Small intestine (tissue), 7 donors: ENCODE measurements around the gene DNAH8. TPM values are rescaled to one million over a fixed set of nuclear protein-coding genes. Genes with fewer than 3 reads are reported as not detected.

Experiments
- DNase-seq, 2 donors: peaks; one replicate each; pipeline versions ENCODE4 v3.0.0 to v3.0.0-alpha.2; 2013
- FAIRE-seq: peaks from 2 replicates; lab custom pipeline; 2012; peaks lifted over from hg19 to GRCh38; lab: Jason Lieb, UNC
- H3K27ac ChIP-seq, 3 donors: one replicate each; pipeline ENCODE4 v1.5.1; 2013; ENCODE audit warnings: low read length in 2 of 3, mild to moderate bottlenecking in 2 of 3, control low read depth in 1 of 3, inconsistent platforms in 1 of 3, low read depth in 1 of 3, moderate library complexity in 1 of 3
- H3K27me3 ChIP-seq, 3 donors: one replicate each; pipeline ENCODE4 v1.6.1; 2013; ENCODE audit warnings: low read length in 3 of 3, inconsistent platforms in 1 of 3; ENCODE audit not compliant: control insufficient read depth in 3 of 3, insufficient read depth in 3 of 3
- H3K36me3 ChIP-seq, 3 donors: one replicate each; pipeline ENCODE4 v1.6.1; 2013; ENCODE audit warnings: low read length in 3 of 3, inconsistent platforms in 1 of 3, low read depth in 1 of 3, mild to moderate bottlenecking in 1 of 3, moderate library complexity in 1 of 3; ENCODE audit not compliant: control insufficient read depth in 3 of 3, insufficient read depth in 2 of 3
- H3K4me1 ChIP-seq, 3 donors: one replicate each; pipeline ENCODE4 v1.6.1; 2013; ENCODE audit warnings: low read length in 2 of 3, inconsistent platforms in 1 of 3, low read depth in 1 of 3, mild to moderate bottlenecking in 1 of 3, moderate library complexity in 1 of 3; ENCODE audit not compliant: control insufficient read depth in 3 of 3, insufficient read depth in 2 of 3
- H3K4me3 ChIP-seq, 3 donors: one replicate each; pipeline ENCODE4 v1.5.1; 2013; ENCODE audit warnings: low read length in 3 of 3, control low read depth in 1 of 3, inconsistent platforms in 1 of 3, low read depth in 1 of 3, mild to moderate bottlenecking in 1 of 3, moderate library complexity in 1 of 3
- H3K9me3 ChIP-seq, 2 donors: one replicate each; pipeline ENCODE4 v1.6.1; 2013; ENCODE audit warnings: low read depth in 1 of 2, low read length in 1 of 2; ENCODE audit not compliant: control insufficient read depth in 2 of 2, insufficient read depth in 1 of 2
- WGBS, 3 donors: extraction: QIAGEN DNeasy Blood & Tissue Kit; methylation state at CpG; one replicate each; pipeline ENCODE4 v1.1.7; 2013; 5-methylcytosine and 5-hydroxymethylcytosine counted together
- polyA plus RNA-seq, 4 donors: library from polyadenylated mRNA; stranded (reverse) in 3 of 4; unstranded in 1 of 4; fragments of 200-250 nt in 3 of 4; fragments of 120-200 nt in 1 of 4; gene quantifications; one replicate each; pipeline versions ENCODE4 v1.2.1 to v1.2.3, GENCODE V29; 2013
- donor health status: healthy with polysubstance abuse.
- donor health status: control.
- donor health status: control.
- donor health status: Bipolar disorder and iron deficiency.
- donor health status: healthy.

DNAH8 gene
- polyA plus RNA-seq, 4 donors: under 0.01 to 0.01 (median 0.01) TPM; not detected in 1

- no peak for FAIRE-seq
- WGBS, 3 donors: 71 to 81% (median 80%) methylated on average over 3 of the region's 3 CpGs
- DNase-seq: peak; percentile 15 to 18
These were observed 58.2 kb downstream of the DNAH8 start for GRCh38 chr6:38773338-38773737.

DNA sequence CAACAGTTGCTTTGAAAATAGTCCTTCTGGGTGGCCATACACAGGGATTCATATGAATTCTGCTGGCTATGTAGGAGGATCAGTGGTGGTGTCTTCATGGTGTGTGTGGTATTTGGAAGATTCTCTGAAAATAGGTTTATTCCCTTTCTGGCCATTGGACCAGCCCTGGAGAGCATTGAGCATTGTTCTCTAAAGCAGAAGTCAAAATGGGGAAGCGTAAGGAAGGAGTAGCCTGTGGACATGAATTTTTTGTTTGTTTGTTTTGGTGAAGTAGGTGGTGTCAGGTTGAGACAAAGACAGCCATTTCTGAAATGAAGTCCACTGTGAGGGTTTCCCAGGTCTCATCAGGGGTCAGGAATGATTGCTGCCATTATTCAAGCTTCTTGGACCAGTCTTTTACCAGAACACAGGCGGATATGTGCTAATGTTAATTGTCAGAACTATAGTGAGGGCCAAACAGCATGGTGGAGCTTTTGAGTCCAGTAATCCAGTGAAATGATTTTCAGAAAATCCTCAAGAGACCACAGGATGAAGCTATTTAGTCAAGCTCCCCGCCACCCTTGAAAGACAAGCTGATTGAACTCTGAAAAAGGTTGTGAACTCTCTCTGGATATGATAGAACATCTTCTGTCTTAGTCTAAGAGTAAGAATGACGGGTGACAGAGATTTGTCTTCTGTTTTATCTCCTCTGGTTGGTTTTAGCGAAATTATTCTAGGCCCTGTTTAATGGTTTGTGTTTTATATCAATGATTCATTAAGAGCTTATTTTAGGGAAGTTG, 60.0 kb downstream of the DNAH8 start:
- Histone ChIP-seq H3K36me3 (no peaks in the 10 kb centered on the region), H3K27me3 (peaks cover 0 to 3% (median 0%) of the 10 kb centered on the region in 3 donors), H3K4me3 (no peak overlapping the region), H3K4me1 (no peaks in the 10 kb centered on the region), H3K9me3 (no peaks in the 10 kb centered on the region), H3K27ac (no peak overlapping the region)
- DNase-seq: no peak
- 83 to 87% (median 84%) methylated on average over 5 of the region's 5 CpGs for WGBS, 3 donors
- FAIRE-seq: no peak

More at GRCh38 chr6:38773338-38773737, 58.2 kb downstream of the DNAH8 start:
- Histone ChIP-seq H3K36me3 (no peaks in the 10 kb centered on the region), H3K9me3 (peaks cover 0 to under 1% of the 10 kb centered on the region in 2 donors), H3K4me1 (no peaks in the 10 kb centered on the region), H3K4me3 (no peak overlapping the region), H3K27ac (no peak overlapping the region), H3K27me3 (no peaks in the 10 kb centered on the region)

GRCh38 chr6:38775870-38776269, 60.8 kb downstream of the DNAH8 start:
- FAIRE-seq (no peak), DNase-seq (no peak)
- no peaks in the 10 kb centered on the region for H3K9me3 ChIP-seq
- no peaks in the 10 kb centered on the region for H3K36me3 ChIP-seq
- no peak overlapping the region for H3K4me3 ChIP-seq
- 87 to 100% (median 97%) methylated on average over 1 of the region's 1 CpG for WGBS, 3 donors
- peaks cover 0 to 3% (median 0%) of the 10 kb centered on the region in 3 donors for H3K27me3 ChIP-seq
- H3K27ac ChIP-seq: no peak overlapping the region
- no peaks in the 10 kb centered on the region for H3K4me1 ChIP-seq

DNA sequence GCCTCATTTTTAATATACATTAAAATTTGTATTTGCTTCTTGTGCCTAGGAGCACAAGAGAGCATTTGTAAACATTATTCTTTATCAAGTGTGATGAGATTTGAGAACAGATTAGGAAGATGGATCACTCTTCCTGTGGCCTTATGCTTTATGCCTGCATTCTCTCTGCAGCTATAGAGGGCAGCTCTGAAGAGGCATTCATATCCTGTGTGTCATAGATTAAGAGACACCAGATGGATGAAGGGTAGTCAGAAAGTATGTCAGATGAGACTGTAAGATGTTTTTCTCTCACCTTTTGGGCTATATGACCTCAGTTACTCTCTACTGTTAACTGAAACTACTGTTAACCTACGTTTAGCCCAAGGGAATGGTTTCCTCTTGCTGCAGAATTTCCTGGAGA, 61.4 kb downstream of the DNAH8 start:
- H3K36me3 ChIP-seq: no peaks in the 10 kb centered on the region
- no peaks in the 10 kb centered on the region for H3K4me1 ChIP-seq
- 41 to 62% (median 41%) methylated on average over 1 of the region's 1 CpG for WGBS, 3 donors
- H3K4me3 ChIP-seq: no peak overlapping the region
- DNase-seq (no peak), FAIRE-seq (no peak)
- H3K27ac ChIP-seq: no peak overlapping the region
- peaks cover 0 to 3% (median 0%) of the 10 kb centered on the region in 3 donors for H3K27me3 ChIP-seq
- H3K9me3 ChIP-seq: no peaks in the 10 kb centered on the region

DNA sequence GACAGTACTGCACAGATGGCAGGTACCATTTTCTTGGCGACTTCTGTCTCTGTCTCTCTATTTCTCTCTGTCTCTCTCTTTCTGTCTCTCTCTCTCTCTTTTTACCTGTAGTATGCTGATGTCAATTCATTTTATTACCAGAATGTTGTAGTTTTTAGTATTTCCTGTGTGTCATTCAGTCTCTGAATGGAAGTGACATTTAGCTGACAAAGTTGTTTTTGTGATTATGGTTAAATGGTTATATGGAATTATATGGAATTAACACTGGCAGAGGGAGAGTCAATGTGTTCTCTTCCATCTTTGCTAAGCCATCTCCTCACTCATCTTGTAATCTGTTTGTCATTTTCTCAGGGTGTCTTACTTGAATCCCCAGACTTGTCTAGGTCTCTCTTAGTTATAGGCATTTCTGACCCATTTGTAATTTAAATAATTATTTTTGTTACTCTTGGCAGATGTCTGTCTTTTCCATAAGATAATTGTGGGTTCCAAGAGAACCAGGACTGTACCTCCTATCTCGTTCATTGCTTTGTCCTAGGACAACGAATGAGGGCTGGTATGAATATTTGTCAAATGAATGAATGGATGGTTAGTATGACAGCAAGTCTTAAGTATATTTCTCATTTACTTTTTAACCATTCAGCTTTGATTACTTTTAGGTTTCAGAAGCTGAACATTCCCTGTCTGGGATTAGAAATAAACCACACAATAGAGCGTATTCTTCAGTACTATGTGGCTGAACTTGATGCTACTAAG, 64.4 kb downstream of the DNAH8 start:
- Histone ChIP-seq H3K4me3 (no peak overlapping the region), H3K9me3 (no peaks in the 10 kb centered on the region), H3K36me3 (no peaks in the 10 kb centered on the region), H3K27ac (no peak overlapping the region), H3K27me3 (peaks cover 0 to 3% (median 0%) of the 10 kb centered on the region in 3 donors), H3K4me1 (no peaks in the 10 kb centered on the region)
- DNase-seq: no peak
- WGBS, 3 donors: 84 to 88% (median 87%) methylated on average over 4 of the region's 4 CpGs
- no peak for FAIRE-seq

GRCh38 chr6:38782616-38783015, 67.5 kb downstream of the DNAH8 start:
- Histone ChIP-seq H3K27ac (no peak overlapping the region), H3K36me3 (no peaks in the 10 kb centered on the region), H3K4me1 (no peaks in the 10 kb centered on the region), H3K27me3 (peaks cover 0 to 3% (median 0%) of the 10 kb centered on the region in 3 donors), H3K9me3 (no peaks in the 10 kb centered on the region), H3K4me3 (no peak overlapping the region)
- FAIRE-seq (no peak), DNase-seq (no peak)
- WGBS, 3 donors: 60 to 69% (median 62%) methylated on average over 2 of the region's 2 CpGs

DNA sequence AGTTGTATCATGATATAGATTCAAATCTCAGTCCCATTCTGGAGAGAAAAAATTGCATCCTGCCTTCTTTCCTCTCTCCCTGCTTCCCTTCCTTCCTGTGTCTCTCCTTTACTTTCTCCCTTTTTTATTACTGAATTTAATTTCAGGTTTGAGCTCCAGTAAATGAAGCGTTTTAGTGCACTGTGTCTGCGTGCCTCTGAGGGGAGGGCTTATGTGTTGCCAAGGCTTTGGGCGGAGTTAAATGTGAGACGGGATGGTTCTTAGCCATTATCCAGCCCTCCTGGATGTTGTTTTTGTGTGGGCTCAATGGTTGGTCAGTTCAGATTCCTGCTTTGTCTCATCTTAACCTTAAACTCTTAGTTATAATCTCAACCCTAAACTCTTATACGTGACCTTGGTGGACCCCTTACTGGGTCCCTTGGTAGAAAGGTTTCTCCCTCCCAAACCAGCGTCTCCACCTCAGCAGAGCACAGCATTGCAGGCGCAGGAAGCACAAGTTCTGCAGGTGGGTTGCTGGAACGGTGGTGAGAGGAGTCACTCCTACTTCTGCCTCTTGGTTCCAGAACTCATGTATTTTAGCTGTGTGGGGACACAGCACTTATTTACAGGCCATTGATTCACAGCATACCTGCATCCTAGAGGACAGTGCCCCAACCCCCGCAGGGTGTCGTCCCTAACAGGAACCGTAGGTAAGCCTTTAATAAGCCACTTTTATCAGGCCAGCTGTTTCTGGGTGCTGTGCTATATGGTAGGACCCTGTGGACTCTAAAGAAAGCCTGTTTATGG, 68.5 kb downstream of the DNAH8 start:
- DNase-seq (no peak), FAIRE-seq (no peak)
- H3K4me1 ChIP-seq: no peaks in the 10 kb centered on the region
- 52 to 59% (median 58%) methylated on average over 11 of the region's 11 CpGs for WGBS, 3 donors
- H3K27ac ChIP-seq: no peak overlapping the region
- H3K4me3 ChIP-seq: no peak overlapping the region
- H3K36me3 ChIP-seq: no peaks in the 10 kb centered on the region
- peaks cover 0 to 3% (median 0%) of the 10 kb centered on the region in 3 donors for H3K27me3 ChIP-seq
- H3K9me3 ChIP-seq: no peaks in the 10 kb centered on the region
